SK-N-SH treated with all-trans-retinoic acid at 6 μM for 48 hours (cell line): ENCODE results near the gene CTU1.
"Not testable (repeated sequence)": the region's sequence is repeated elsewhere in the genome, so short reads cannot be mapped to it uniquely, and the experiment has no call there.

Experiments used
- ATAC-seq: fragments of 200-7000 bp; cut with Tn5 transposase; 3 replicates; pipeline ENCODE4 v1.9.1; 2020; ENCODE audit warnings: mild to moderate bottlenecking, moderate library complexity
- ARNTL ChIP-seq: fragments of 450-650 bp; formaldehyde crosslinking; IDR thresholded peaks from 2 replicates; pipeline ENCODE4 v1.5.0; 2020; ENCODE audit warnings: low read depth, mild to moderate bottlenecking, moderate library complexity, borderline replicate concordance
- BACH2 ChIP-seq: fragments of 250-450 bp; sonication (Bioruptor Pico); IDR thresholded peaks from 2 replicates; pipeline ENCODE4 v1.9.0; 2021; ENCODE audit warnings: mild to moderate bottlenecking, borderline replicate concordance
- ESRRG ChIP-seq: fragments of 250-450 bp; sonication (Bioruptor Pico); IDR thresholded peaks from 2 replicates; pipeline ENCODE4 v1.6.1; 2021; ENCODE audit warnings: mild to moderate bottlenecking
- GLIS3 ChIP-seq: fragments of 250-450 bp; sonication (Bioruptor Pico); IDR thresholded peaks from 2 replicates; pipeline ENCODE4 v1.5.0; 2020; ENCODE audit warnings: mild to moderate bottlenecking, moderate library complexity
- ISL1 ChIP-seq: fragments of 250-450 bp; sonication (Bioruptor Pico); IDR thresholded peaks from 2 replicates; pipeline ENCODE4 v2.1.2; 2022; ENCODE audit warnings: mild to moderate bottlenecking, moderate library complexity
- OSR1 ChIP-seq: fragments of 250-450 bp; sonication (Bioruptor Pico); IDR thresholded peaks from 2 replicates; pipeline ENCODE4 v1.8.0; 2022; ENCODE audit warnings: moderate library complexity, mild to moderate bottlenecking, inconsistent platforms
- SNAI2 ChIP-seq: fragments of 250-450 bp; sonication (Bioruptor Pico); IDR thresholded peaks from 2 replicates; pipeline ENCODE4 v1.5.0; 2020; ENCODE audit warnings: mild to moderate bottlenecking, moderate library complexity
- TCF4 ChIP-seq: fragments of 250-450 bp; sonication (Bioruptor Pico); IDR thresholded peaks from 2 replicates; pipeline ENCODE4 v1.8.0; 2021; ENCODE audit warnings: mild to moderate bottlenecking, moderate library complexity, borderline replicate concordance
- TOX ChIP-seq: fragments of 250-450 bp; sonication (Bioruptor Pico); IDR thresholded peaks from 2 replicates; pipeline ENCODE4 v1.8.0; 2021; ENCODE audit warnings: mild to moderate bottlenecking, moderate library complexity, borderline replicate concordance
- ZC3H10 ChIP-seq: fragments of 250-450 bp; sonication (Bioruptor Pico); IDR thresholded peaks from 2 replicates; pipeline ENCODE4 v1.5.1; 2021; ENCODE audit warnings: mild to moderate bottlenecking, moderate library complexity
- ZFP3 ChIP-seq: fragments of 250-450 bp; sonication (Bioruptor Pico); IDR thresholded peaks from 2 replicates; pipeline ENCODE4 v1.5.0; 2020; ENCODE audit warnings: mild to moderate bottlenecking, moderate library complexity
- ZFP30 ChIP-seq: fragments of 450-650 bp; formaldehyde crosslinking; IDR thresholded peaks from 2 replicates; pipeline ENCODE4 v1.5.0; 2022; ENCODE audit warnings: mild to moderate bottlenecking, moderate library complexity
- ZNF565 ChIP-seq: fragments of 450-650 bp; formaldehyde crosslinking; conservative IDR thresholded peaks from 2 replicates; pipeline ENCODE4 v1.5.0; 2020; ENCODE audit warnings: low read depth, mild to moderate bottlenecking, moderate library complexity
- ZNF70 ChIP-seq: fragments of 450-650 bp; formaldehyde crosslinking; IDR thresholded peaks from 2 replicates; pipeline ENCODE4 v1.5.0; 2020; ENCODE audit warnings: mild to moderate bottlenecking, moderate library complexity
- ZNF8 ChIP-seq: fragments of 450-650 bp; formaldehyde crosslinking; IDR thresholded peaks from 2 replicates; pipeline ENCODE4 v1.5.0; 2020; ENCODE audit warnings: mild to moderate bottlenecking, moderate library complexity
- TF ChIP-seq, protein P1 (sequence below): fragments of 250-450 bp; sonication (Bioruptor Pico); IDR thresholded peaks from 2 replicates; pipeline ENCODE4 v1.5.0; 2020; ENCODE audit warnings: mild to moderate bottlenecking, moderate library complexity
- TF ChIP-seq, protein P2 (sequence below): fragments of 250-450 bp; sonication (Bioruptor Pico); IDR thresholded peaks from 2 replicates; pipeline ENCODE4 v1.5.1; 2021; ENCODE audit warnings: mild to moderate bottlenecking, moderate library complexity
- TF ChIP-seq, protein P3 (sequence below): fragments of 250-450 bp; sonication (Bioruptor Pico); IDR thresholded peaks from 2 replicates; pipeline ENCODE4 v1.8.0; 2020; ENCODE audit warnings: mild to moderate bottlenecking, moderate library complexity, borderline replicate concordance

The CTU1 gene

DNA sequence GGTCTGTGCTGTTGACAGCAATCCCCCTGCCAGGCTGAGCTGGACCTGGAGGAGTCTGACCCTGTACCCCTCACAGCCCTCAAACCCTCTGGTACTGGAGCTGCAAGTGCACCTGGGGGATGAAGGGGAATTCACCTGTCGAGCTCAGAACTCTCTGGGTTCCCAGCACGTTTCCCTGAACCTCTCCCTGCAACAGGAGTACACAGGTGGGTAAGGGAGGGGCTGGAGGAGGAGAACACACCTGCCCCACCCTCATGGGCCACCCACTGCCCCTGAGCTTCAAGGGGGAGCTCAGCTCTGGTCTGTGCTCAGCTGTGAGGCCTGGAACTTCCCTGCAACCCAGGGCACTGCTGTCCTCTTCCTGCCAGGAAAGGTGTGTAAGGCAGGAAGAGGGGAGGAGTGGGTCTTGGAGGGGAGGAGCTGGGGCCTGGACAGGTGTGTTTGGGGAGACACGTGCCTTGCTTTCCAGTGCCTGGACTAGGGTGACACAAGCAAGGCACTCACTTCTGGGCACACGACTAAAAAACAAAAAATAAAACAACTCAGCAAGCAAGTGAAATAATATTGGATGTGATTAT is 37.8 kb upstream of the CTU1 start:
- TF ChIP-seq, protein P1, sequence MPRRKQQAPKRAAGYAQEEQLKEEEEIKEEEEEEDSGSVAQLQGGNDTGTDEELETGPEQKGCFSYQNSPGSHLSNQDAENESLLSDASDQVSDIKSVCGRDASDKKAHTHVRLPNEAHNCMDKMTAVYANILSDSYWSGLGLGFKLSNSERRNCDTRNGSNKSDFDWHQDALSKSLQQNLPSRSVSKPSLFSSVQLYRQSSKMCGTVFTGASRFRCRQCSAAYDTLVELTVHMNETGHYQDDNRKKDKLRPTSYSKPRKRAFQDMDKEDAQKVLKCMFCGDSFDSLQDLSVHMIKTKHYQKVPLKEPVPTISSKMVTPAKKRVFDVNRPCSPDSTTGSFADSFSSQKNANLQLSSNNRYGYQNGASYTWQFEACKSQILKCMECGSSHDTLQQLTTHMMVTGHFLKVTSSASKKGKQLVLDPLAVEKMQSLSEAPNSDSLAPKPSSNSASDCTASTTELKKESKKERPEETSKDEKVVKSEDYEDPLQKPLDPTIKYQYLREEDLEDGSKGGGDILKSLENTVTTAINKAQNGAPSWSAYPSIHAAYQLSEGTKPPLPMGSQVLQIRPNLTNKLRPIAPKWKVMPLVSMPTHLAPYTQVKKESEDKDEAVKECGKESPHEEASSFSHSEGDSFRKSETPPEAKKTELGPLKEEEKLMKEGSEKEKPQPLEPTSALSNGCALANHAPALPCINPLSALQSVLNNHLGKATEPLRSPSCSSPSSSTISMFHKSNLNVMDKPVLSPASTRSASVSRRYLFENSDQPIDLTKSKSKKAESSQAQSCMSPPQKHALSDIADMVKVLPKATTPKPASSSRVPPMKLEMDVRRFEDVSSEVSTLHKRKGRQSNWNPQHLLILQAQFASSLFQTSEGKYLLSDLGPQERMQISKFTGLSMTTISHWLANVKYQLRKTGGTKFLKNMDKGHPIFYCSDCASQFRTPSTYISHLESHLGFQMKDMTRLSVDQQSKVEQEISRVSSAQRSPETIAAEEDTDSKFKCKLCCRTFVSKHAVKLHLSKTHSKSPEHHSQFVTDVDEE (CRISPR knock-in tag): no peak
- TF ChIP-seq ISL1 (no peak), ESRRG (CRISPR knock-in tag) (no peak), ZFP30 (CRISPR knock-in tag) (no peak), SNAI2 (CRISPR knock-in tag) (no peak), BACH2 (CRISPR knock-in tag) (no peak), TCF4 (CRISPR knock-in tag) (no peak), ZNF8 (no peak), ZNF565 (CRISPR knock-in tag) (no peak), ZNF70 (CRISPR knock-in tag) (no peak)

DNA sequence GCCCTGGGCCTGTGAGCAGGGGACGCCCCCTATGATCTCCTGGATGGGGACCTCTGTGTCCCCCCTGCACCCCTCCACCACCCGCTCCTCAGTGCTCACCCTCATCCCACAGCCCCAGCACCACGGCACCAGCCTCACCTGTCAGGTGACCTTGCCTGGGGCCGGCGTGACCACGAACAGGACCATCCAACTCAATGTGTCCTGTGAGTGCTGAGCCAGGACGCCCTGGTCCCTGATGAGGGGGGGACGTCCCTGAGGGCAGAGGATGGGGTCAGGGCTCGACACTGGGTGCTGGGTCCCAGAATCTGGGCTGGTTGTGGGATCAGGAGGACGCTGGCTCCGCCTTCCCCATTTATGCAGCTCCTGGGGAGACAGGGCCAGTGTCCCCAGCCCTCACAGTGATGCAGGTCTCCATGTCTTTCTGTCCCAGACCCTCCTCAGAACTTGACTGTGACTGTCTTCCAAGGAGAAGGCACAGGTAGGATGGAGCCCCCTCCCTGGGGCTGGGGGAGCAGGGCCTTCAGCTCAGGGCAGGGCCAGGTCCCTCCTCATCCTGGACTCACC is 36.4 kb upstream of the CTU1 start:
- ATAC-seq: no peak
- no peak for TF ChIP-seq SNAI2 (CRISPR knock-in tag)

More for the DNA sequence above, 37.8 kb upstream of the CTU1 start:
- ATAC-seq: no peak

DNA sequence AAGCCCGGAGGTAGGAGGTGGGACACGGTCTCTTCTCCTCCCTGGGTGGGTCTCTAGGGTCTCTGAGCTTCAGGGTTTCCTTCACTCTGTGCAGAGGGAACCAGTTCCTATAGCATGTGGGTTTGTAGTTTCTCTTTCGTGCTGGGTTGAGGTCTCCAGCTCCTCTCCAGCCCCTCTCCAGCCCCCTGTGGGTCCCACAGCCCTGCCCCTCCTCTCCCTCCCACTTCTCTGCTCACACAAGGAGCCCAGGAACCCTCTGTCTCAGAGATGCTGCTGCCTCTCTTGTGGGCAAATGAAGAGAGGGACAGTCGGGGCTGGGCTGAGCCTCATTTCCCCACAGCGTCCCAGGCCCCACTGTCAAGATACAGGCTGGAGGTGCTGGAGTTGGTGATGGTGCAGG is 35.3 kb upstream of the CTU1 start:
- TF ChIP-seq ZNF70 (CRISPR knock-in tag) (no peak), ZNF8 (no peak), ZFP30 (CRISPR knock-in tag) (no peak), ZFP3 (CRISPR knock-in tag) (no peak), ESRRG (CRISPR knock-in tag) (no peak), ZNF565 (CRISPR knock-in tag) (no peak)
- TF ChIP-seq, protein P2, sequence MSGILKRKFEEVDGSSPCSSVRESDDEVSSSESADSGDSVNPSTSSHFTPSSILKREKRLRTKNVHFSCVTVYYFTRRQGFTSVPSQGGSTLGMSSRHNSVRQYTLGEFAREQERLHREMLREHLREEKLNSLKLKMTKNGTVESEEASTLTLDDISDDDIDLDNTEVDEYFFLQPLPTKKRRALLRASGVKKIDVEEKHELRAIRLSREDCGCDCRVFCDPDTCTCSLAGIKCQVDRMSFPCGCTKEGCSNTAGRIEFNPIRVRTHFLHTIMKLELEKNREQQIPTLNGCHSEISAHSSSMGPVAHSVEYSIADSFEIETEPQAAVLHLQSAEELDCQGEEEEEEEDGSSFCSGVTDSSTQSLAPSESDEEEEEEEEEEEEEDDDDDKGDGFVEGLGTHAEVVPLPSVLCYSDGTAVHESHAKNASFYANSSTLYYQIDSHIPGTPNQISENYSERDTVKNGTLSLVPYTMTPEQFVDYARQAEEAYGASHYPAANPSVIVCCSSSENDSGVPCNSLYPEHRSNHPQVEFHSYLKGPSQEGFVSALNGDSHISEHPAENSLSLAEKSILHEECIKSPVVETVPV (CRISPR knock-in tag): no peak
- TF ChIP-seq, protein P3, sequence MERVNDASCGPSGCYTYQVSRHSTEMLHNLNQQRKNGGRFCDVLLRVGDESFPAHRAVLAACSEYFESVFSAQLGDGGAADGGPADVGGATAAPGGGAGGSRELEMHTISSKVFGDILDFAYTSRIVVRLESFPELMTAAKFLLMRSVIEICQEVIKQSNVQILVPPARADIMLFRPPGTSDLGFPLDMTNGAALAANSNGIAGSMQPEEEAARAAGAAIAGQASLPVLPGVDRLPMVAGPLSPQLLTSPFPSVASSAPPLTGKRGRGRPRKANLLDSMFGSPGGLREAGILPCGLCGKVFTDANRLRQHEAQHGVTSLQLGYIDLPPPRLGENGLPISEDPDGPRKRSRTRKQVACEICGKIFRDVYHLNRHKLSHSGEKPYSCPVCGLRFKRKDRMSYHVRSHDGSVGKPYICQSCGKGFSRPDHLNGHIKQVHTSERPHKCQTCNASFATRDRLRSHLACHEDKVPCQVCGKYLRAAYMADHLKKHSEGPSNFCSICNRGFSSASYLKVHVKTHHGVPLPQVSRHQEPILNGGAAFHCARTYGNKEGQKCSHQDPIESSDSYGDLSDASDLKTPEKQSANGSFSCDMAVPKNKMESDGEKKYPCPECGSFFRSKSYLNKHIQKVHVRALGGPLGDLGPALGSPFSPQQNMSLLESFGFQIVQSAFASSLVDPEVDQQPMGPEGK: no peak
- ATAC-seq: no peak

DNA sequence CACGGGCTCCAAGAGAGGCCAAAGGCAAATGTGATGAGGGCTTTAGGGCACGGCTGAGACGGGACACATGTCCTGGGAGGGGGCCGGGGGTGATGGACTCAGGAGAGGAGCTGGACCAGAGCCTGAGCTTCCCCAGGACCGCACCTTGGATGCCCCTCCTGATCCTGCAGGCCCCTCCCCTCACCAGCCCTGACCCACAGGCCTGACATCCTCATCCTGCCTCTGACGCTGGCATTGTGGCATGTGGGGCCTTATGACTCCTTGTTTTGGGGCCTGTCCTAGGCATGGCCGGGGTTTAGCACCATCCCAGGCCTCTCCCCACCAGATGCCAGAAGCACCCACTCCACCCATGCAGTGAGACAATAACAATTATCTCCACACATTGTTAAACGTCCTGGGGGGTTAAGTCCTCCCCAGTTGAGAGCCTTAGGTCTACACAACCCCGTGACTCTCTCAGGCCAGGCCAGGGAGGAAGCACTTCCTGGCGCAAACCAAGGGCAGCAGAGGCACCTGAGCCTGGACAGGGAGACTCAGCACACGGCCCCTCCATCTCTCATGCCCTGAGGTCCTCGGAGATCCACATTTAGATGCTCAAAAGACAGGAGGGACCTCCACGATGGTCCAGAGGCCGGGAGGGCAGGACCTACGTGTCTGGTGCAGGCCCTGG is 34.7 kb upstream of the CTU1 start:
- ATAC-seq: not testable (repeated sequence)

DNA sequence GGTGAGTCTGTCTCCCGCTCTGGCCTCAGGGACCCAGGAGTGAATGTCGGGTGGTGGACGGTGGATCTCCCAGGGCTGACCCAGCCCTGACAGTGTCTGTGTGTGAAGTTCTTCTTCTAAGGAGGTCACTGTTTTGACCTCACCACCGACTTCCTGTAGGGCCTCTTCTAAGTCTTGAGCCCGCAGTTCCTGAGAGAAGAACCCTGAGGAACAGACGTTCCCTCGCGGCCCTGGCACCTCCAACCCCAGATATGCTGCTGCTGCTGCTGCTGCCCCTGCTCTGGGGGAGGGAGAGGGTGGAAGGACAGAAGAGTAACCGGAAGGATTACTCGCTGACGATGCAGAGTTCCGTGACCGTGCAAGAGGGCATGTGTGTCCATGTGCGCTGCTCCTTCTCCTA is 33.9 kb upstream of the CTU1 start, which contains the start of gene SIGLEC7:
Gene SIGLEC7 (plus strand): TSS at position 183 of the 400 bp plus-strand sequence. CDS start 69 bp downstream, at position 252.
- TF ChIP-seq ZNF8 (no peak), ZNF565 (CRISPR knock-in tag) (no peak), TCF4 (CRISPR knock-in tag) (no peak), TOX (no peak), ZC3H10 (CRISPR knock-in tag) (no peak), ISL1 (no peak), ZFP30 (CRISPR knock-in tag) (no peak), OSR1 (CRISPR knock-in tag) (no peak), ARNTL (no peak), ZFP3 (CRISPR knock-in tag) (no peak), GLIS3 (CRISPR knock-in tag) (no peak), BACH2 (CRISPR knock-in tag) (no peak)
- TF ChIP-seq, protein P2 (CRISPR knock-in tag): no peak
- ATAC-seq: no peak
